Activated naive CD4-positive, alpha-beta T cell treated with anti-CD3 and anti-CD28 coated beads, Interleukin-2, amount 50 U/mL, for 72 hours (primary cell): ENCODE measurements around the gene CLDN14. TPM values are rescaled to one million over a fixed set of nuclear protein-coding genes. Genes with fewer than 3 reads are reported as not detected.

ENCODE experiments used
- ATAC-seq, 2 donors: fragments of 150-1000 bp; cut with Tn5 transposase; 2 replicates each; pipeline ENCODE4 v1.10.0; 2021; ENCODE audit warnings: mild to moderate bottlenecking in 2 of 2, moderate library complexity in 2 of 2
- DNase-seq, 2 donors: peaks; one replicate each; pipeline ENCODE4 v3.0.0; 2021 to 2022; ENCODE audit warnings: low spot score in 2 of 2
- H3K27ac Mint-ChIP-seq, 2 donors: one replicate each; pipeline ENCODE4 v1.8.0; 2022; ENCODE audit warnings: mild to moderate bottlenecking in 2 of 2, mixed read lengths in 2 of 2
- H3K36me3 Mint-ChIP-seq, 2 donors: one replicate each; pipeline ENCODE4 v1.8.0; 2022; ENCODE audit warnings: mixed read lengths in 2 of 2
- H3K9me3 Mint-ChIP-seq, 2 donors: one replicate each; pipeline ENCODE4 v1.8.0; 2022; ENCODE audit warnings: mixed read lengths in 2 of 2
- total RNA-seq, 2 donors: library from RNA; stranded (reverse); gene quantifications; one replicate each; pipeline ENCODE4 v1.2.3, GENCODE V29; 2022

CLDN14 gene
- total RNA-seq, 2 donors from 2014 or later = not detected

GRCh38 chr21:36507397-36508018, 27.6 kb upstream of the CLDN14 start:
- no peaks in the 10 kb centered on the region for H3K9me3 Mint-ChIP-seq
- H3K27ac Mint-ChIP-seq = no peak overlapping the region
- no peak for ATAC-seq
- H3K36me3 Mint-ChIP-seq = no peaks in the 10 kb centered on the region
- no peak for DNase-seq

DNA sequence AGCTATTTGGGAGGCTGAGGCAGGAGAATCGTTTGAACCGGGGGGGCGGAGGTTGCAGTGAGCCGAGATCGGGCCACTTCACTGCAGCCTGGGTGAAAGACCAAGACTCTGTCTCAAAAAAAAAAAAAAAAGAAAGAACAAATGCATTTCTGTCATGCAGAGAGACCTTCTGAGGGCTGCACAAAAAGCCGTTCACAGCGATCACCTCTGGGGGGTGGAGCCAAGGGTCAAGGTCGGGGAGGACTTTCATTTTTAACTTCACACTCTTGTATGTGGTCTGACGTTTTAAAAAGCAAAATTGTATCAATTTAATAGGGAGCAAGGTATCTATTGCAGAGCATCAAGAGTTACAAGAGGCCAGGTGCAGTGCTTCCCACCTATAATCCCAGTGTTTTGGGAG, 26.6 kb upstream of the CLDN14 start:
- H3K27ac Mint-ChIP-seq = no peak overlapping the region
- DNase-seq (no peak), ATAC-seq (no peak)
- H3K9me3 Mint-ChIP-seq = no peaks in the 10 kb centered on the region
- no peaks in the 10 kb centered on the region for H3K36me3 Mint-ChIP-seq

DNA sequence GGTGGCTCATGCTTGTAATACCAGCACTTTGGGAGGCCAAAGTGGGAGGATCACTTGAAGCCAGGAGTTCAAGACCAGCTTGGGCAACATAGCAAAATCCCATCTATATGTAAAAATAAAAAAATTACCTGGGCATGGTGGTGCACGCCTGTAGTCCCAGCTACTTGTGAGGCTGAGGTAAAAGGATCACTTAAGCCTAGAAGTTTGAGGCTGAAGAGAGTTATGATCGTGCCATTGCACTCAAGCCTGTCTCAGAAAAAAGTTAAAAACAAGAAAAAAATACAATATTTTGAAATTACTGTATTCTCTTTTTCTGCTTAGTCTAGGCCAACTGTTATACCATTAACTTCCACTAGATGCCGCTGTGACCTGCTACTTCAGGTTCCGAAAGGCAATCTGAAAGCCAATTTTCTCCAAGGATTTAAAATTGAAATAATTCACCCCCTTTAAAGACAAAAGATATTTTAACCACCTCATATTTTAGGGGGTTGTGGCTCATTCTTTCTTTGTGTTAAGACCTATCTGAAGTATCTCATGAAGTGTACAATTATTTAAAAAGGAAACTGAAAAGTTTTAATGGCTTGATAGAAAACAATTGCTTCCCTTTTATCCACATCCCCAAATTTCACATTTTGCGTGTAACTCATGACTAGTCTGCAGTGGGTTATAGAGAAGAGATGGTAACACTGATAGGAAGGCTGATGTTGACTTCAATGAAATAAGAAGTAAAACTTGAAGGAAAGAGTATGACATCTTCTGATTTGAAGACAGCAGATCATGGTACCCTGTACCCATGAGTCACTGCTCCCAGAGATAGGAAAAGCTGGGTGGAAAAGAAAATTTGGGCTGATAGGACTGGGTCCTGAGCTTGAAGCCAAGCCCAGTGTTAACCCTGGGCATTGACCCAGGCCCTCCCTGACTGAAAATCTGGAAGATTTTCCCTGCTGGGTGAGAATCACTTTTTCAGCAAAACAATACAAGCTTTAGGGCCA, 24.4 kb upstream of the CLDN14 start:
- Mint-ChIP-seq H3K36me3 (no peaks in the 10 kb centered on the region), H3K9me3 (no peaks in the 10 kb centered on the region), H3K27ac (no peak overlapping the region)
- DNase-seq (peak in 1 of 2 donors; percentile 40), ATAC-seq (no peak)

DNA sequence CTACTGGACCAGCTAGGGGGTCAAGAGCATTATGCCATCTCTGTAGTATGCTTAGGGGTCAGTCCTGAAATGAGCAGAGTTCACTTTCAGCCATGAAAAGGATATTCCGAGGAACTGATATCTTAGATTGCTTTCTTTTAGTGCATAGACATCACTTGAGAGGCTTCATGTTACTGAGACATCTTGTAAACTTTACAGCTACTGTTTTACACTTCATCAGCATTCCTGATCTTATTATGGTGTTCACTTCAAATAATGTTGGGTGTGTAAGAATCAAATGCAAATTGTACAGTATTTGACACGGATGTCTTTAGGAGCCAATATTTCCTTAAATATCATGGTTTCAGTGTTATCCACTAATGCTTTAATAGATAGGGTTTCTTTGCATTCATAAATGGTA, 22.4 kb upstream of the CLDN14 start:
- Mint-ChIP-seq H3K9me3 (no peaks in the 10 kb centered on the region), H3K27ac (no peak overlapping the region), H3K36me3 (no peaks in the 10 kb centered on the region)
- ATAC-seq = no peak
- no peak for DNase-seq

DNA sequence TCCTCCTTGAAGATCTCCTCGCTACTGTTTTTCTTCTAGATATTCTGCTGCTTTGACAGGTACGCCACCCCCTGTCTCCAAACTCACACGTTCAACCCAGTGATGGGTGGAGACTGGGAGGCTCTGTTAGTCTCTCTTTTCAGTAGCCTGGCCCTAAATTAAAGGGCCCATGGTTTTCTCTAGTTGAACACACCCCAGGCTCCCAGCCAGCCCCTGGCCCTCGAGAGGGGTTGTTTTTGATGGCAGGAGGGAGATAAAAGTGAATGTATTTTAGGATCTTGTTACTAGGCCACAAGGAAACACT, 21.6 kb upstream of the CLDN14 start:
- no peak for ATAC-seq
- no peak for DNase-seq
- no peaks in the 10 kb centered on the region for H3K9me3 Mint-ChIP-seq
- no peak overlapping the region for H3K27ac Mint-ChIP-seq
- no peaks in the 10 kb centered on the region for H3K36me3 Mint-ChIP-seq

- Mint-ChIP-seq H3K27ac (no peak overlapping the region), H3K9me3 (no peaks in the 10 kb centered on the region), H3K36me3 (no peaks in the 10 kb centered on the region)
- ATAC-seq = no peak
- no peak for DNase-seq
Measured at GRCh38 chr21:36499578-36500471, 19.9 kb upstream of the CLDN14 start.

DNA sequence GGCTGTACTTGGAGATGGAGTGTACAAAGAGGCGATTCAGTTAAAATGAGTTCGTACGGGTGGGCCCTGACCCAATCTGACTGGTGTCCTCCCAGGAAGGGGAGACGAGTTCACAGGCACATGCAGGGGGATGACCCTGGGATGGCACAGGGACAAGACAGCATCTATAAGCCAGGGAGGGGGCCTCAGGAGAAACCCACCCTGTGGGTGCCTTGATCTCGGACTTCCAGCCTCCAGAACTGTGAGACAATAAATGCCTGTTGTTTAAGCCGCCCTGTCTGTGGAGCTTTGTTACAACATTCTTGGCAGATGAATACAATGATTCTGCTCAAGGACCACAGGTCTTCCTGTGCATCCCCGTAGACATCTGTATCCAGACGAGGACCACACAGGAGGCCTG, 14.6 kb upstream of the CLDN14 start:
- ATAC-seq (no peak), DNase-seq (no peak)
- Mint-ChIP-seq H3K9me3 (no peaks in the 10 kb centered on the region), H3K36me3 (no peaks in the 10 kb centered on the region), H3K27ac (no peak overlapping the region)

- no peaks in the 10 kb centered on the region for H3K9me3 Mint-ChIP-seq
- no peaks in the 10 kb centered on the region for H3K36me3 Mint-ChIP-seq
- DNase-seq (no peak), ATAC-seq (no peak)
- no peak overlapping the region for H3K27ac Mint-ChIP-seq
Measured at GRCh38 chr21:36491209-36491910, 11.4 kb upstream of the CLDN14 start.

- H3K36me3 Mint-ChIP-seq = no peaks in the 10 kb centered on the region
- no peaks in the 10 kb centered on the region for H3K9me3 Mint-ChIP-seq
- ATAC-seq (no peak), DNase-seq (no peak)
- no peak overlapping the region for H3K27ac Mint-ChIP-seq
Measured at GRCh38 chr21:36489776-36490165, 9.8 kb upstream of the CLDN14 start.

GRCh38 chr21:36489103-36489775, 9.3 kb upstream of the CLDN14 start:
- Mint-ChIP-seq H3K9me3 (no peaks in the 10 kb centered on the region), H3K36me3 (no peaks in the 10 kb centered on the region), H3K27ac (no peak overlapping the region)
- DNase-seq (no peak), ATAC-seq (no peak)

- no peak for ATAC-seq
- DNase-seq = no peak
- Mint-ChIP-seq H3K36me3 (no peaks in the 10 kb centered on the region), H3K9me3 (no peaks in the 10 kb centered on the region), H3K27ac (no peak overlapping the region)
Measured at GRCh38 chr21:36487641-36488307, 7.9 kb upstream of the CLDN14 start.

DNA sequence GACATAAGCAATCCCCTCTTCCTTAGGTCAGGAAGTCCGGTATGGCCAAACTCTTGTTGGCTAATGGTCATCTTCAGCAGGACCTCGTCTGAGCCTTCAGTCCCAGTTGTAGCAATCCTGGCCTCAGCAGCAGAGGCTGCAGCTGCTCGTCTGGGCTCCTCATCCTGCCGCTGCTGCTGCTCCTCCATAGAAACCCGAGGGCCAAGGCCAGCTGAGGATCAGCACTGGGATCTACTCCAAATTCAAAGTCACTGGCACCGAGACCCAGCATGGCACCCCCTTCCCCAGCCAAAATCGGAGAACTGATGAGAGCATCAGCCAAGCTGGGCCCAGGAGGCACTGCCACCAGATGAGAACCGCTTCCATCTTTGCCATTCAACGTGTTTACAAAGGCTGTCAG, 6.3 kb upstream of the CLDN14 start:
- Mint-ChIP-seq H3K9me3 (no peaks in the 10 kb centered on the region), H3K36me3 (no peaks in the 10 kb centered on the region), H3K27ac (no peak overlapping the region)
- no peak for ATAC-seq
- no peak for DNase-seq

DNA sequence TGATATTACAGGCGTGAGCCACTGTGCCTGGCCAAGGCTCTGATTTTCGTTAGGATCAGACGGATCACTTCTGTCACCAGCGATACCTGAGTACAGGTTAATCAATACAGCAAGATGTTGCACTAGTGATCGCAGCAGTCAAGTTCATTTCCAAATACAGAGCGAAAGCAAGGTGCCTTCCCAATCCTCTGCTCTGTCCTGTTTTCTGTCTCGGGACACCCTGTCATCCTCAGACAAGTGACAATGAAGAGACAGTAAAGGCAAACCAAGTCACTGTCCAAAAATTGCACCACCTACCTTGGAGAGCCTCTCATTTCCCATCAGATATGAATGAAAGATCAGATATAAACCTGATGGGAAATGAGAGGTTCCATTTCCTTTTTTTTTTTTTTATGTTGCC, 5.6 kb upstream of the CLDN14 start:
- ATAC-seq = no peak
- Mint-ChIP-seq H3K9me3 (no peaks in the 10 kb centered on the region), H3K36me3 (no peaks in the 10 kb centered on the region), H3K27ac (no peak overlapping the region)
- no peak for DNase-seq

DNA sequence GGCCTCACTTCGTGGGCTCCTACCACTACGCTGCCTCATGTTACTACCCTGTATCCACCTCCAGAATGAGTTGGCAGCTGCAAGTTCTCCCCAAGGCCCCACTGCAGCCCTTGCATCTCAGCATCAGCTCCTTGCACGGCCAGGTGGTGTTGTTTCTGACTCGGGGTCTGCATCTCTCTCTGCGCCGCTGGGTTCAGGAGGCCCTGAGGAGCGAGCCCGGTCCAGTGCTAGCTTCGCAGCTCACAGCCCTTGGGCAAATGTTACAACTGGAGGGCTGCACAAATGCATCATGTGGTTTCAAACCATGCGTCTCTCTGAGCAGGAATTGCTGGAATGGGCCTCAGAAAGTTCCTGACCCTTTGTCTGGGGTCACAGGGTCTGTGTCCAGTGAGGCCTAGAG, 3.2 kb upstream of the CLDN14 start:
- Mint-ChIP-seq H3K9me3 (no peaks in the 10 kb centered on the region), H3K36me3 (no peaks in the 10 kb centered on the region), H3K27ac (no peak overlapping the region)
- DNase-seq (no peak), ATAC-seq (no peak)

DNA sequence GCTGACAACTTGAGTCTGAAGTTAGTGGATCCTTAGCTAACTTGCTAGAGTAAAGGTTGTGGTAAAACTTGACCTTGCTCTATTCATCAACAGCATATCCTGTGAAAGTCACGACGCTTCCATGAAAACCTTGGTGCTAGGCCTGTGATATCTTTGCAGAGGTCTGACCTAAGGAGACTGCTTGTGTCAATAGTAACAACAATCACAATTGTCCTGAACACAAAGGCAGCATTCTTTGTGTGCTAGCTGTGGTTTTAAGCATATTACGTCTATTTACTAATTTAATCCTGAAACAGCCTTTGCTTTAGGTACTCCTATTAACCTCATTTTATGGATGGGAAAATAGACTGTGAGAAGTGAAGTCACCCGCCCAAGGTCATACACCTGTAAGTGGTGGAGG, 2.8 kb upstream of the CLDN14 start:
- DNase-seq (no peak), ATAC-seq (no peak)
- H3K36me3 Mint-ChIP-seq = no peaks in the 10 kb centered on the region
- H3K27ac Mint-ChIP-seq = no peak overlapping the region
- H3K9me3 Mint-ChIP-seq = no peaks in the 10 kb centered on the region

DNA sequence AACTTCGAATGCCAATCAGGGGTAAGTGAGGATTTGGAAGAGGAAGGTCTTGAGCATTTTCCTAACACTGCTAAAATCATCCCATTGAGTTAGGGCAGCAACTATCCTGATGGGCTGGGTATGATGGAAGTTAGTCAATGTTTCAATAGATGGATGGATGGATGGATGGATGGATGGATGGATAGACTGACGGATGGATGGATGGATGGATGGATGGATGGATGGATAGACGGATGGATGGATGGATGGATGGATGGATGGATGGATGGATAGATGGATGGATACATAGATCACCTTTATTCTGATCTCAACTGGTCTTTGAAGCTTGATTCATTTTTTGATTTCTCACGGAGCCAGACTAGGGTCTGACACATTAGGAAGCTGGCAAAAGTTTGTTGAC, 2.3 kb upstream of the CLDN14 start:
- DNase-seq (no peak), ATAC-seq (no peak)
- no peaks in the 10 kb centered on the region for H3K9me3 Mint-ChIP-seq
- no peak overlapping the region for H3K27ac Mint-ChIP-seq
- no peaks in the 10 kb centered on the region for H3K36me3 Mint-ChIP-seq
